Measurements from ENCODE around the gene RPTOR.

Gene RPTOR

DNA sequence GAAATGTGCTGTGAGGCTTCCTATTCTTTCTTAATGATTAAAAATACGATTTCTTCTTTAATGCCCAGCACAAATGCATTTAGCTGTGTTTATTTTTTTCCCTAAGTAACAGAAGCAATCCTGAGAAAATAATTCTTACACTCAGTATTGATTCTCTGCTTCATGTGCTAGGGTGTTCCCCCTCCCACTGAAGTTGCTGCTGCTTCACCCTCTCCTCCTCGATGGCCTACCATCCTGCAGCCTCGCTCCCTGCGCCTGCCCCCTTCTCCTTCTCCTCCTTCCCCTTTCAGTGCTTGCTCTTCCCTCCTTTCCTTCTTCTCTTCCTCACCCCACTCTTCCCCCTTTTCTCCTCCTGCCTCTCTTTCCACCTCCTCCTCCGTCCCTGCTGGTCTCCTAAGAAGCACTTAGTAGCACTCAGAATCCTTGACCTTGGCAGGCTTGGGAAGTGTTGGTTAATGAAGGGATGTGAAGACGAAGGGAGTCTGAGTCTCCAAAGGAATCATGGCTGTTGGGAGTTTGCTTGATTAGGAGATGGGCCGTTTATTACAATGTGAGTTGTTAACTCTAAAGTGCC is 119.7 kb downstream of the RPTOR start:
- DNase-seq (ENCODE audit: low read depth in 2 of 2), result no peak

DNA sequence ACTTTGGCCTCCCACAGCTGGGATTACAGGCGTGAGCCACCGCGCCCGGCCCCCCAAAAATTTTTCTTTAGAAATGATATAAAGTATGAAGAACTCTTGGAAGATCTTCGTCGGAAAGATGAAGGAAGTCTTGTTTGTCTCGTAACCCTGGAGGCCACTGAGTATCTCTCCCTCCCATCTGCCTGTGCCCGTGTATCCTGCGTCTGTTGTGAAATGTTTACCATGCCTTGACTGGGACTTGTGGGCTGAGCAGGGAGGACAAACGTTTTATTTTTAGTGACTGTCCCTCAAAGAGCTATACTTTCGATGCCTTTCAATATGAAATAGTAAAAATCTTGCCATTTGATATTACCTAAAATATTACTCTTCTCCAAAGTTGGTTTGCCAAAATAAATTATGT is 121.2 kb downstream of the RPTOR start:
- DNase-seq (ENCODE audit: low read depth in 2 of 2), result no peak

DNA sequence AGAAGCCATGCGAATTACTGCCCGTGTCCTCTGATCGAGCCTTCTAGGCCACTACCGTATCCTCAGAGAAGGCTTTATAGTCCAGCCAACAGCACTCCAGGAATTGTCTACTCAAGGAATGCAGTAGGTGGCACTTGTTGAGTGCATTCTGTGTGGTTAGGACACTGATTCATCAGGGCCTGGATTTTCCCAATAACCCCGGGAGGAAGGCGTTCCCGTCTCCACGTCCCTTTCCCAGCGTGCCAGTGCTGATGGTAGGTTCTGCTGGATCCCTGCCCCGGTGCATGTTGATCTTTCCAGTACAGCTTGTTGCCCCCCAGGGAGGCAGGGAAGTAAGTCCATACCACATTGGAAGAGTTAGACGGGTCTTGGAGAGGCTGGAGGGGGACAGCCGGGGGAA is 122.2 kb downstream of the RPTOR start:
- no peak for DNase-seq (ENCODE audit: low read depth in 2 of 2)

DNA sequence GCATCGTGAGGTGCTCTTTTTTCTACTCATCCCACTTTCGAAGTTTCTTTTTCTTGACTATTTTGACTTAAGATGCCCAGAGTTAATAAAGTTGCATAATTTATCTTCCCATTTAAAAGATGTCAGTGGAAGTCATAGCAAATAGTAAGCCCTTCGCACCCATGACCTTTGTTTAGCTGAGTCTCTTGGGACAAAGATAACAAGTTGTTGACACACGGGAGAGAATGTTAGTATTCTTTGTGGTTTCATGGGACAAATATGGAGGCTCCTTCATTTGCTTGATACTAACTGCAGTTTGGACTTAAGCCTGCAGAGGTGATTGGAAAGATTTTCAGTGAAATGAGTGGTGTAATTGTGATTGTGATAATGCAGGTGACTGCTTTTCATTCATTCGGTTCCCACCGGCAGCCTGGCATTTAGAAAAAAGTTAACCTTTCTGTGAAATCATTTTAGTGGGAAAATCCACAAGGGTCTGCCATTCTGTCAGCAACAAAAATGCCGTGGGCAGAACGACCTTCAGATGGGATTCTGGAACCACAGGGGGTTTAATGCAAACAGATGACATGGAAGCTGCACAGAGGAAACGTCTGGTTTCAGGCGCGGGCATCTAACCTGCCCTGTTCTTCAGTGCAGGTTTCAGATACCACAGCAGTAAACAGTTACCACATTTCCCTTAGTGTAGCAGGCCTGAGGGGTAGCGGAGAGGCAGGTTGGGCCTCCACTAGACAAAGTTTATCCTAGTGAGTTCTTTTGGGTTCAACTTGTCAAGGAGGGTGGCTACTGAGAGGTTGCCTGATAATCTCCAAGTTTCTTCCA is 123.0 kb downstream of the RPTOR start:
- no peak for DNase-seq (ENCODE audit: low read depth in 2 of 2)

DNA sequence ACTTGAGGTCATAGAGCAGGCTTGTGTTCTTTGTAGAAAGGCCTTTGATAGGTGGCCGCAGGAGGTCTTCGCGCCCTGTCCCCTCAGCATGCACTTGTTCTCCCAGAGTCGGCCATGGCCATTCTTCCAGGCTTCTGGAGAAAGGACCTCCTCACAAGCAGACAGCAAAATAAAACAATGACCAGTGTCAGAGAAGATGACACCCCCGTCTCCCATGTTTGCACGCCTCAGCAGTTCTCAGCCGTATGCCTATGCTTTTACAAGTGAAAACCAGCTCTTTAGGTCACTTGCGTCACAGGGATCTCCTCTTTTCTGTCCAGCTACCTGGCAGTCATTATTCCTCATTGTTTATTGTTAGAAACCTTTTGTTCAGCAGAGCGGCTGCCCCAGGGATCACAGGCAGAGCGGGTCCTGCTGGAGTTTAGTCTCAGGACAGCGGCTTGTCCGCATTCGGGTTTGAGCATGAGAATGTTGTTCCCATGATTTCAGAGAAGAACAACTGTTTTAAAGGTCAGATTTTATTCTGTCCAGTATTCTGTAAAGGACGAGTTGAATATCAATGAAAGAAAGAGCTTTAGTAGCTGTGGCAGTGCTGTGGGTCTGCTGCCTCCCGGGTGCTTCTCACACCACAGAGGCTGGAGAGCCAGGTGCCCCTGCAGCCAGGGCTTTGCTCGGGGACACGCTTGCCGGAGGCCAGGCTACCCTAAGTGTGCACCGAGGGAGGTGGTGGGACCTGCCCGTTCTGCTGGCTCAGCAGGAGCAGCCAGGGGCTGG is 123.9 kb downstream of the RPTOR start:
- DNase-seq (ENCODE audit: low read depth in 2 of 2), result no peak

DNA sequence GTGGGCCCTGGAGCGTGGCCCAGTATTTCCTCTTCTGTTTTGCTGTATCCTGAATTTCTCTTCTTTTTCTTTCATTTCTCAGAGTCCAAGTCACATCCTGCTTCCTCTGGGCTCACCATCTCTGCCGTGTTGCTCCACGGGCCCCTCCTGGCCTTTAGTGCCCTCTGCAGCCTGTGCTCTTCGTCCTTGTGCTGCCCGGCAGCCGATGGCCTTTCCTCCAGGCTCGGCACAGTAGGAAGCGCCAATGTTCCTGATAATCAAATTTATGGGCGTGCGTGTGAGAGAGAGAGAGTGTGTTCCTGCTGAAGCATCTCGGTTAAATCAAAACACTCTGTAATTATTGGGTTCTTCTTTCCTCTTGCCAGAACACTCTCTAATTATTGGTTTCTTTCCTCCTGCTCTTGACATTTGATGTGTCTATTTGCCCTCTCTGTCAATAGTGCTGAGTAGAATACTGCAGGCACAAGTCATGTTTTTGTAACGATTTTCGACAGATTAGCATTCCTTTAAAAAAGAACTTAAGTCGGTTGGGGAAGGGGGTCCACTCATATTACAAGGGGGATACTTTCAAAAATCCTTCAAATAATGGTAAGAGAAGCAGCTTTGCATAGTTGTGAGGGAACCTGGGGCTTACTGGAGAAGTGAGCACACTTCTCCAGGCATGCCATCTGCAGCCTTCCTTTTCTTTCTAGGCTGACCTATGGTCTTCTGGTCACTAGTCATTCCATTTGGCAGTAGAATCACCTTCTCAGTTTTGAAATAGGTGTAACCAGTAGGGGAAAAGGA is 126.6 kb downstream of the RPTOR start:
- no peak for DNase-seq (ENCODE audit: low read depth in 2 of 2)

DNA sequence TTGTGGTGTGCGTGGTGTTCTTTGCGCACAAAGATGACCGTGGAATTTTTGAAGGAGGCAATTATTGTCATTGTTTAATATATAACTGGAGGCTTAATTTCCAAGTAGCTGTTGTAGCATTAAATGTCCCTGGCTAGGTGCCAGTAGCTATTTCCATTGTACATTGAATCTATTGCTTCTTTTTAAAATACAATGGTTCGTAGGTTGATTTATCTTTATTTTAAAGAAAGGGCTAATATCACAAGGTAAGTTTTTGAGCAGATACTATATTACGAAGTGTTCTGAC is 127.1 kb downstream of the RPTOR start:
- no peak for DNase-seq (ENCODE audit: low read depth in 2 of 2)

DNA sequence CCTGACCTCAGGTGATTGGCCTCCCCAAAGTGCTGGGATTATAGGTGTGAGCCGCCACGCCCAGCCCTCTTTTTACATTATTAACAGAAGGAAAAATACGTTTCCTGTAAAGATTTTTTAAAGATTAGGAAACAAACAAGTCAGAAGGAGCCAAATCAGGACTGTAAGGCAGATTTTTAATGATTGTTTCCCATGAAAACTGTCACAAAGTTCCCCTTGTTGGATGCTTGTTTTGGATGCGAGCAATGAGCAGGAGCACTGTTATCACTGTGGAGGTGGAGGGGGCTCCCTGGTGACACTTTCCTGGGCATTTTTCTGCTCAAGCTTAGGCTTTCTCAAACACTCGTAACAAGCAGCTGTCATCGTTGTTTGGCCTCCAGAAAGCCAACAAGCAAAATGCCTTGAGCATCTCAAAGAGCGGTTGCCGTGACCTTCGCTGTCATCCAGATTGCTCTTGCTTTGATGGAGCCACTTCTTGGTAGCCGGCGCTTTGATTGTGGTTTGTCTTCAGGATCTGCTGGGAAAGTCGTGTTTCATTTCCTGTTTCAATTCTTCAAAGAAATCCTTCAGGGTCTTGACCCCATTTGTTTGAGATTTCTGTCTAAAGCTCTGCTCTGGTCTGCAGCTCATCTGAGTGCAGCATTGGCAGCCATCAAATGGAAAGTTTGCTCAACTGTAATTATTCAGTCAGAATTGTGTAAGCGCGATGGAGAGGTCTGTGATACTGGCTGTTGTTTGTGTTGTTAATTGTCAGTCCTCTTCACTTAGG is 128.7 kb downstream of the RPTOR start:
- no peak for DNase-seq (ENCODE audit: low read depth in 2 of 2)

DNA sequence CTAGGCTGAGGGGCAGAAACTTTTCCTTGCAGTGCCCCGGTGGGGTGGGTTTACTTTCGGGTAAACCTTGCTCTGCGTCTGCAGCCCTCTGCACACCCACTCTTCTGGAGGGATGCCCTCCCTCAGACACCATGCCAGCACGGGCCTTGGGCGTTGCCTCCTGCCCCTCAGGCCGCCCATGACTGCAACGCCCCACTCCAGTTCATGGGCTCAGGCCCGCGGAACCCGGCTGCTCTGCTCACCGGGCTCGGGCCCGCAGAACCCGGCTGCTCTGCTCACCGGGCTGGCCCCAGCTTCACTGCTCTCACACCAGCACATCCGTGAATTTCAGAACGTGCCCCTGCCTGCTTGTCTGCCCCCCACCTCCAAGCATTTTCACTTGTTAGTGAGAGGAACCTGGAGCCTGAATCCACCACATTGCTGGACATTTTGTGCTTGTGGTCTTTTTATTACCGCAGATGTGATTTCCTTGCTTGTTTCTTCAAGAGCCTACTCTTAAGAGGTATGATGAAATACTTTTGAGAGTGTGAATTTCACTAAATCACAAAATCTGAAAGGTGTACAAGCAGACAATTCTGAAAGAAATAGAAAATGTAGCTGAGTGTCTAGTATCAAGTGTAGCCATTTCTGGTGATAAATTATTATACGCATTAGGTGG is 130.9 kb downstream of the RPTOR start:
- DNase-seq (ENCODE audit: low read depth in 2 of 2), result no peak

DNA sequence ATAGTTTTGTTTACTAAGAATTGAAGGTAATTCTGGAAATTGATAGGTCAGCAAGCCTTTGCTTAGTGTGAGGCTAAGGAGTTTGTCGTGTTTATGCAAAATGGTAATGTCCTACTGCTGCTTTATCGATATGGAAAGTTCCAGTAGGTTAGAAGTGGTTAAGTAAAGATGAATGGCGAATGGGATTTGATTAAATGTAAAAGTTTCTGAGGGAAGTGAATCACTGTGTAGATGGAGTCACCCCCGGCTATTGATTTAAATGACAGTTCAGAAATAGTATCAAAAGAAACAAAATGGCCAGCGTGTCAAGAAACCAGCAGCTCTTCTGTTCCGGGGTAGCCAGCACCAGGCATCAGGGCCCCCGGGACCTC is 131.4 kb downstream of the RPTOR start:
- DNase-seq (ENCODE audit: low read depth in 2 of 2), result no peak

DNA sequence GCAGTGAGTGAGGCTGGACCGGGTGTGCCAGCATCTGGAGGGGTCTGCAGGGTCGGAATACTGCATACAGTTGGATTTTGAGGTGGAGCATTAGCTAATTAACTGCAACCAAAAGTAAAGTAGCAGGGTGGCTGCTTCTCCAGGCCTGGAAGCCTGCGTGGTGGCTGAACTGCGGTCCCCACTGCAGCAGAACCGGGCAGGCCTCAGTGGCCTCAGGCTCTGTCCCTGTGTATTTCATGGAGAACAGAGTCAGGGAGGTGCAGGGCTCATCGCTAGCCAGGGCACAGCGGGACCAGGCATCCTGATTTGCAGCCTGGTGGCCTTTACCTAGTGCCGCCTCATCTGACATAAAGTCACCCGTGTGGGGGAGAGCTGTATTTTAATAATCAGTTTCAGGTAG is 131.9 kb downstream of the RPTOR start:
- DNase-seq (ENCODE audit: low read depth in 2 of 2), result no peak

DNA sequence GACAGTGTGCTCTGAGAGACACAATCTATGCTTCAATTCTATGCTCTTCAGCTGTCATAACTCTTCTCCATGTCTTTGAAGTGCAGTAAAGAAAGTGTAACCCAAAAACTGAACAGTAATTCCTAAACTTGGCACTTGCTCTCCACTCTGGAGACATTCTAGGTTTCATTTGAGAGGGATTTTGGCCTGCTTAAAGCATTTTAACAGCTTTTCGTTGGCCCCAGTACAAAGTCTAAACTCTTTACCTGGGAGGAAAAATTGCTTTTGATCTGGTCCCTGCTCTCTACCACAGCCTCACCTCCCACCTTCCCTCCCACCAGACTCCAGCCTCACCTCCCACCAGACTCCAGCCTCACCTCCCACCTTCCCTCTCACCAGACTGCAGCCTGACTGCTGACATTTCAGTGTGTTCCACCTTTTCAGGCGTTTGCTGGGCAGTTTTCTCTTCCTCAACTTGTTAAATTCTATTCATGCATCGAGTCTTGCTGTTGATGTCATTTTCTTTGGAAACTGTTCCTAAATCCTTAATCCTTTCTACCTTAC is 132.6 kb downstream of the RPTOR start:
- DNase-seq (ENCODE audit: low read depth in 2 of 2), result no peak

DNA sequence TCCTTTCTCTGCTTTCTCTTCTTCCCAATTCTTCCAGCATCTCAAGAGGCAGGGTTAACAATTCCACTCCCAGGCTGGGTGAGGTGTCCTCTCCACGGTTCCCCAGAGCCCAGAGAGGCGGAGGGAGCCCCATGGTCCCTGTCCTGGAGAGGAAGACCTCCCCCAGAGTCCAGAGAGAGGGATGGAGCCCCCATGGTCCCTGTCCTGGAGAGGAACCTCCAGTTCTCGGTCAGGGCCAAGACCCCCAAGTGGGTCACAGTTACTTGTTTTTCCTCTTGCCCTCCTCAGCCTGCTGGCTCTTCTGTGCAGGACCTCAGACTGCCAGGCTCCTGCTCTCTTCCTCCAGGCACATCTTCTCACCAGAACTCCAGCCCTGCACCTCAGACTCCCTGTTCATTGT is 135.2 kb downstream of the RPTOR start:
- DNase-seq (ENCODE audit: low read depth in 2 of 2), result no peak

DNA sequence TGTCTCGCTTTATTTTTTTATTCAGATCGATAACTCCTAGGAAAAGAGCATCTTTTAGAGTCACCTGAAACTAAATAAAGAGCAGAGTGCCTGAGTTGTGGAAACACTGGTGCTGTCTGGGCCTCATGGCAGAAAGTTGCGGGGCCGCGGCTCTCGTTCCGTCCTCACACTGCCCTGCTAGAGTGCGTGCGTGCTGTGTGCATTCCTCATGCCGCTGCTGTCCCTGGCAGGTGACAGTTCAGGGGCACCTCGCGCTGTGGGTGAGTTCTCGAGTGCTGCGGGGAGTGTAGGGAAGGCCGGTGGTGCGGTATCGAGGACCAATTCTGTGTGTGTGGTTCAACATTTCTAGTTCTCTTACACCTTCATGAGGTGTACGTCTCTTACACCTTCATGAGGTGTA is 136.6 kb downstream of the RPTOR start:
- DNase-seq (ENCODE audit: low read depth in 2 of 2), result no peak

DNA sequence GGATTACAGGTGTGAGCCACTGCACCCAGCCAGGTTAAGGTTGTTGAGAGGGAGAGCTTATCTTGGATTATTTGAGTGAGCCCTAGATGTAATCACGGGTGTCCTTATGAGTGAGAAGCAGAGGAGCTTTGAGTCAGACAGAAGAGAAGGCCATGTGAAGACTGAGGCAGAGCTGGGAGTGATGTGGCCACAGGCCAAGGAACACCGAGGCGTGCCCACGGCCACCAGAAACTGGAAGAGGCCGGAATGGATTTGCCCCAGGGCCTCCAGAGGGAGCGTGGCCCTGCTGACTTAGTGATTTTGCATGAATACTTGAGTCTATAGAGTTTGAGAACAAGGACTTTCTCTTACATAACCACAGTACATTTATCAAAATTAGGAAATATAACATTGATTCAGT is 137.7 kb downstream of the RPTOR start:
- DNase-seq (ENCODE audit: low read depth in 2 of 2), result no peak

DNA sequence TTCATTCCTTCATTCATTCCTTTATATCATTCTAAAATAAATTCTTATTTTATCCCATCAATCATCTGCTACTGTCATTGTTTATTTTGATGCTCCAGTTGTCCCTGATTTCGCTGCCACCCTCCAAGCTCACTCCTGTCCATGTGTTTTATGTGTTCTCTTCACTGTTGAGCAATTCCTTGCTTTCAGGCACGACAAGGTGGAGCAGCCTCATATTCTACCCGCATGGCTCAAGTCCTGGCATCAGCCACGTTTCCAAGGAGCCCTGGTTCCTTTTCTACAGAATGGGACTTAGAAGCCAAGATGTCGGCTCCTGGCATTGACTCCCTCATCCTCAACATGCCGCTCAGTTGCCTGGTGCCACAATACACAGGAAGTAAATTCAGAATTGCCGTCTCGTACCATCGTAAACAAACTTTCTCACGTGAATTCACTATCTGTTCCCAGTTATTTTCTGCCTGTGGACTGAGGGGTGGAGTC is 139.0 kb downstream of the RPTOR start:
- no peak for DNase-seq (ENCODE audit: low read depth in 2 of 2)

DNA sequence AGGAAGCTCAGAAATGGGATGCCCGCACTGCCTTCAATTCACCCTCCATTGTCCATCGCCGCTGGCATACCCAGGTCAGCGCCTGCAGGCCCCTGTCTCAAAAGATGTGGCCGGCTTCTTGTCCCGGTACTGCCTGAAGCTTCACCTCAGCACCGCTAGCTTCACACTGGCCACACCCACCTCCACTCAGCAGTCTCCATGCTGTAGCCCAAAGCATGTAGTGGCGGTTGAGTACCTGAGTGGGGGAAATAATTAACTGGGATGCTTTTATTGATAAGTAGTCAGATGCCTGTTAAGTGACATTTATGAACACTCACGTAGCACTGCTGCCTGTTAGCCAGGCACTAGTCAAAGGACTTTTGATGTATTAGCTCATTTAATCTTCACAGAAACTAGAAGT is 143.2 kb downstream of the RPTOR start:
- no peak for DNase-seq (ENCODE audit: low read depth in 2 of 2)

DNA sequence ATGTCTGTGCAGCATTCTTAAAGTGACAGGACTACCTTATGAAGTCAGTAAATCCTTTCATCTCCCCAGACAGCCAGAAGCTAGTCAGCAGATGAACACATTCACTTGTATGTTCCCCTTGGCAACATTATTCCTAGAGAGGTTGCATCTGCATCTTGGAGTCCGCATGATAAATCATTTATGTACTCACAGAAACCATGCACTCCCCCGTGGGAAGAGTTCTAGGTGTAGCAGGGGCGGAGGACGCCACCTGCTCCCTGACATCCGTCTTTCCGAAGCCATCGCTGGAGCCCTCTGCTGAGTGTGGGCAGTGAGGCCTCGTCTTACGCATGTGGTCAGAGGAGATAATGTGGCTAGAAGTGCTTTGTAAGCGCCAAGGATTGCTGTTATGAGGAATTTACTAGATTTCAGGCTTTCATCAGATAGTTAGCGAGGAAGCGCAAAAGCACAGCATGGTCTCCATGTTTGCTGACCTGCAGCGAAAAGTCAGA is 144.5 kb downstream of the RPTOR start:
- DNase-seq (ENCODE audit: low read depth in 2 of 2), result no peak

DNA sequence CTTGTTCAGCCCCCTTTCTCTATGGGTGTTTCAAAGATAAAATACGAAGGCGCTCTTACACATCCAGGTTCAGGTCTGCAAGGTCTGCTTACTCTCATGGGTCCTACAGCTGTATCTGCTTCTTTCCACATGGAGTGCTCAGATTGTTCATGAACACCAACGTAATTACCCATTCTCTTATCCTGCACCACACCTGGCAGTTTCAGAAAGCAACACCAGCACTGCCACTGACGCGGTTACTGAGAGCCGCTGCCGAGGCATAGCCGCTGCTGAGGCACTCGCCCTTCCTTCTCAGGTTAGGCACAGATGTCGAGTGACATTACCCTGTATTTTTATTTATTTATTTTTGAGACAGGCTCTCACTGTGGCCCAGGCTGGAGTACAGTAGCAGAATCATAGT is 147.1 kb downstream of the RPTOR start:
- no peak for DNase-seq (ENCODE audit: low read depth in 2 of 2)

DNA sequence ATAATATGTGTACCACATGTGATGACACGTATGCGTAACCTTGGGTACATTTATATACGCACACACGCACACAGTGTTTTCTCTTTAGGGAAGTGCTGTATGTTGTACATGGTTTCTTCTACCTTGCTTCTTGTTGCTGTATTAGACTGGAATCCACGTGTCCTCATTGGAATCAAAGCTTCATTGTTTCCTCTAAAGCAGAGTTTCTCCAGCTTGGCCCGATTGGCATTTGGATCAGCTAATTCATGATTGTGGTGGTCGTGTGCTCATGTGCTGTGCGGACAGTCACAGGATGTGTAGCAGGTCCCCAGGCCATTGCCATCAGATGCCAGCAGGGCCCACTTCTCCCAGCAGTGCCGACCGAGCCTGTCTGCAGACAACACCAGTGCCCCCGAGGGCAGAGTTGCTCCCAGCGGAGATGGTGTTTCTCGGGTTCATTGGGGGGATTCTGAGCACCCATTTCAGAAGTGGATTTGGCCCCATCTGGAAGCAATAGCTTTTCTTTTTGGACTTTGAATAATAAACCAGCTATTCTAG is 148.4 kb downstream of the RPTOR start:
- DNase-seq (ENCODE audit: low read depth in 2 of 2), result no peak
